Astrocyte (in vitro differentiated cells and primary cell): ENCODE data around the gene PACS2.

ENCODE experiments used
- CTCF ChIP-seq: IDR thresholded peaks from 2 replicates; pipeline ENCODE4 v1.5.1; 2011; ENCODE audit warnings: low read depth, mild to moderate bottlenecking, inconsistent platforms, low read length, moderate library complexity; ENCODE audit not compliant: insufficient read depth
- EZH2 ChIP-seq: IDR thresholded peaks from 2 replicates; pipeline ENCODE4 v1.6.1; 2012; ENCODE audit warnings: mild to moderate bottlenecking, low read length, inconsistent platforms; ENCODE audit not compliant: insufficient read depth

GRCh38 chr14:105355850-105356604 is 41.5 kb downstream of the PACS2 start:
- TF ChIP-seq CTCF (no peak), EZH2 (no peak)
